PC-3 (cell line): ENCODE measurements around the gene MKRN2.

Experiments
- CTCF ChIP-seq: fragments of 300-600 bp; sonication (generic); conservative IDR thresholded peaks from 2 replicates; pipeline ENCODE4 v1.5.1; 2017; ENCODE audit warnings: antibody characterized with exemption, low read depth, mild to moderate bottlenecking, low read length
- EZH2 ChIP-seq: fragments of 300-600 bp; sonication (generic); IDR thresholded peaks from one replicate; pipeline ENCODE4 v1.6.1; 2017; ENCODE audit warnings: antibody characterized with exemption, mild to moderate bottlenecking, low read length; ENCODE audit not compliant: unreplicated experiment

GRCh38 chr3:12569836-12570235 is 12.9 kb downstream of the MKRN2 start:
- no peak for TF ChIP-seq CTCF
- TF ChIP-seq EZH2 = no peak
